ENCODE data around the gene ARL8A. TPM values are rescaled to one million over a fixed set of nuclear protein-coding genes. Genes with fewer than 3 reads are reported as not detected.
"Not testable (repeated sequence)": the region's sequence is repeated elsewhere in the genome, so short reads cannot be mapped to it uniquely, and the experiment has no call there.

The ARL8A gene
- total and polyA plus RNA-seq, 2 of the 4 experiments (the other 2 are of a cell fraction), result 18.1 to 30.7 TPM

GRCh38 chr1:202180751-202181139 is 36.2 kb upstream of the ARL8A start:
- dilution Hi-C loops (cut with HindIII; ENCODE audit: low sequenced_read_pairs, unreplicated experiment); H2BK20ac ChIP-seq (ENCODE audit: low read depth, low read length); H2AFZ ChIP-seq (replicated peaks; ENCODE audit: low read length, poor library complexity); DNase-seq; H3K14ac ChIP-seq (replicated peaks; ENCODE audit: low read depth, low read length); H2AK5ac ChIP-seq (ENCODE audit: low read depth, low read length); H3K4ac ChIP-seq (ENCODE audit: low read depth, low read length); POLR2A ChIA-PET (ENCODE audit: unreplicated experiment); H3K18ac ChIP-seq (ENCODE audit: low read depth, low read length); H3K4me2 ChIP-seq (ENCODE audit: low read depth, low read length); H3K56ac ChIP-seq (ENCODE audit: extremely low read depth, insufficient read depth, low read length); H2BK120ac ChIP-seq (ENCODE audit: low read depth, low read length); H3K36me3 ChIP-seq (ENCODE audit: control insufficient read depth, insufficient read depth, low read length); H3K27ac ChIP-seq (ENCODE audit: insufficient read depth, low read length); H4K91ac ChIP-seq (ENCODE audit: insufficient read depth, low read depth, low read length); H4K20me1 ChIP-seq (ENCODE audit: insufficient read depth, low read length); H3K4me1 ChIP-seq (ENCODE audit: control insufficient read depth, insufficient read depth, low read length); H2AK9ac ChIP-seq (replicated peaks; ENCODE audit: low read depth, low read length, poor library complexity); H3K23ac ChIP-seq (ENCODE audit: low read depth, low read length); H2BK5ac ChIP-seq (ENCODE audit: low read depth, low read length, poor library complexity, severe bottlenecking); H3K9me3 ChIP-seq (ENCODE audit: control insufficient read depth, insufficient read depth, low read length); H4K8ac ChIP-seq (ENCODE audit: low read depth in 2 of 2, low read length in 2 of 2); H3K79me1 ChIP-seq (ENCODE audit: low read depth in 1 of 2, low read length in 2 of 2); in situ Hi-C loops (cut with MboI; ENCODE audit: low sequenced_read_pairs); CTCF ChIA-PET; BruUV-seq (replicated peaks); ATAC-seq (ENCODE audit: low read depth); H3K4me3 ChIP-seq (ENCODE audit: insufficient read depth, low read depth, low read length); intact Hi-C loops (cut with micrococcal nuclease); H2BK15ac ChIP-seq (ENCODE audit: low read depth, low read length); H4K5ac ChIP-seq (ENCODE audit: low read depth, low read length); H3K9ac ChIP-seq (ENCODE audit: low read depth, low read length); H3K9me1 ChIP-seq (ENCODE audit: insufficient read depth, low read length): not testable (repeated sequence)
- H3K27me3 ChIP-seq (ENCODE audit: control insufficient read depth, insufficient read depth, low read length), result peaks cover 74% of the 10 kb centered on the region
- WGBS, 2 experiments (ENCODE audit: extremely low coverage in 2 of 2, insufficient read length in 1 of 2), result no CpG with 5 or more reads among the region's 2 CpGs

All from IMR-90 (cell line).